NT2/D1 (cell line): ENCODE measurements around the gene PGS1.
"Not testable (repeated sequence)": the region's sequence is repeated elsewhere in the genome, so short reads cannot be mapped to it uniquely, and the experiment has no call there.

Experiments
- DNase-seq: peaks from one replicate; pipeline ENCODE4 v3.0.0-alpha.2; 2011; ENCODE audit warnings: low read depth, low spot score
- H3K27me3 ChIP-seq: 2 replicates; pipeline ENCODE4 v1.6.0; 2011; ENCODE audit warnings: mild to moderate bottlenecking; ENCODE audit not compliant: insufficient read length, insufficient read depth
- H3K36me3 ChIP-seq: 2 replicates; pipeline ENCODE4 v1.6.1; 2011; ENCODE audit warnings: mild to moderate bottlenecking, low read length, mixed read lengths; ENCODE audit not compliant: insufficient read depth, insufficient read length
- H3K4me1 ChIP-seq: 2 replicates; pipeline ENCODE4 v1.5.1; 2011; ENCODE audit not compliant: insufficient read depth, insufficient read length
- H3K4me3 ChIP-seq: 2 replicates; pipeline ENCODE4 v1.5.1; 2011; ENCODE audit warnings: low read depth; ENCODE audit not compliant: insufficient read length
- H3K9ac ChIP-seq: 2 replicates; pipeline ENCODE4 v1.6.0; 2011; ENCODE audit warnings: low read depth; ENCODE audit not compliant: insufficient read length
- H3K9me3 ChIP-seq: 2 replicates; pipeline ENCODE4 v1.5.1; 2011; ENCODE audit warnings: mild to moderate bottlenecking, low read length; ENCODE audit not compliant: insufficient read depth
- SUZ12 ChIP-seq: IDR thresholded peaks from 2 replicates; pipeline ENCODE4 v1.6.1; 2011; ENCODE audit not compliant: insufficient read length, insufficient read depth; ENCODE audit errors: extremely low read depth
- YY1 ChIP-seq: IDR thresholded peaks from 2 replicates; pipeline ENCODE4 v1.6.1; 2011; ENCODE audit not compliant: insufficient read length, insufficient read depth
- ZNF274 ChIP-seq: IDR thresholded peaks from 2 replicates; pipeline ENCODE4 v1.6.1; 2011; ENCODE audit warnings: mild to moderate bottlenecking, low read depth, low read length

PGS1 gene

GRCh38 chr17:78462148-78462547, 83.7 kb downstream of the PGS1 start:
- Histone ChIP-seq H3K4me1 (peaks cover 7% of the 10 kb centered on the region), H3K27me3 (no peaks in the 10 kb centered on the region), H3K9me3 (peaks cover 16% of the 10 kb centered on the region; the same call in 1 of the 2 replicates), H3K9ac (no peak overlapping the region), H3K36me3 (no peaks in the 10 kb centered on the region), H3K4me3 (no peak overlapping the region)
- TF ChIP-seq YY1: no peak
- TF ChIP-seq SUZ12: no peak
- TF ChIP-seq ZNF274: no peak
- DNase-seq: no peak

- not testable (repeated sequence) for H3K9ac ChIP-seq, H3K4me3 ChIP-seq, DNase-seq, H3K4me1 ChIP-seq, H3K36me3 ChIP-seq, H3K27me3 ChIP-seq
- H3K9me3 ChIP-seq: peaks cover 30% of the 10 kb centered on the region; the same call in 1 of the 2 replicates
Measured at GRCh38 chr17:78466109-78466785, 87.8 kb downstream of the PGS1 start.

GRCh38 chr17:78466786-78467715, 88.6 kb downstream of the PGS1 start:
- Histone ChIP-seq H3K4me3 (no peak overlapping the region), H3K36me3 (no peaks in the 10 kb centered on the region), H3K9ac (no peak overlapping the region), H3K9me3 (peaks cover 30% of the 10 kb centered on the region; the same call in 1 of the 2 replicates), H3K4me1 (peaks cover 3% of the 10 kb centered on the region), H3K27me3 (no peaks in the 10 kb centered on the region)
- no peak for TF ChIP-seq YY1
- no peak for TF ChIP-seq ZNF274
- TF ChIP-seq SUZ12: no peak
- no peak for DNase-seq

- no peak for DNase-seq
- no peak overlapping the region for H3K9ac ChIP-seq
- no peak overlapping the region for H3K4me3 ChIP-seq
- no peak for TF ChIP-seq ZNF274
- no peak for TF ChIP-seq SUZ12
- TF ChIP-seq YY1: no peak
- H3K4me1 ChIP-seq: no peaks in the 10 kb centered on the region
- no peaks in the 10 kb centered on the region for H3K27me3 ChIP-seq
- H3K9me3 ChIP-seq: peaks cover 29% of the 10 kb centered on the region; the same call in 1 of the 2 replicates
- H3K36me3 ChIP-seq: no peaks in the 10 kb centered on the region
Measured at GRCh38 chr17:78468366-78468765, 89.9 kb downstream of the PGS1 start.

GRCh38 chr17:78469443-78469842, 91.0 kb downstream of the PGS1 start:
- H3K4me3 ChIP-seq: no peak overlapping the region
- no peaks in the 10 kb centered on the region for H3K4me1 ChIP-seq
- H3K27me3 ChIP-seq: peaks cover 8% of the 10 kb centered on the region
- H3K9me3 ChIP-seq: peaks cover 19% of the 10 kb centered on the region; the same call in 1 of the 2 replicates
- no peak for DNase-seq
- no peaks in the 10 kb centered on the region for H3K36me3 ChIP-seq
- H3K9ac ChIP-seq: no peak overlapping the region
- TF ChIP-seq ZNF274: no peak
- no peak for TF ChIP-seq YY1
- no peak for TF ChIP-seq SUZ12

GRCh38 chr17:78471635-78472034, 93.2 kb downstream of the PGS1 start:
- Histone ChIP-seq H3K4me1 (peaks cover 3% of the 10 kb centered on the region), H3K27me3 (peaks cover 16% of the 10 kb centered on the region), H3K4me3 (no peak overlapping the region), H3K9me3 (peaks cover 13% of the 10 kb centered on the region; the same call in 1 of the 2 replicates), H3K9ac (no peak overlapping the region), H3K36me3 (no peaks in the 10 kb centered on the region)
- no peak for TF ChIP-seq ZNF274
- TF ChIP-seq SUZ12: no peak
- no peak for TF ChIP-seq YY1
- DNase-seq: no peak

- H3K9me3 ChIP-seq: peaks cover 13% of the 10 kb centered on the region; the same call in 1 of the 2 replicates
- no peak overlapping the region for H3K9ac ChIP-seq
Measured at GRCh38 chr17:78472035-78472905, 93.8 kb downstream of the PGS1 start.

More at GRCh38 chr17:78472035-78472905, 93.8 kb downstream of the PGS1 start:
- no peak overlapping the region for H3K4me3 ChIP-seq
- H3K27me3 ChIP-seq: peaks cover 16% of the 10 kb centered on the region
- H3K36me3 ChIP-seq: no peaks in the 10 kb centered on the region
- TF ChIP-seq SUZ12: no peak
- no peak for TF ChIP-seq YY1
- TF ChIP-seq ZNF274: no peak
- DNase-seq: no peak
- H3K4me1 ChIP-seq: peaks cover 3% of the 10 kb centered on the region
